Endometrial microvascular endothelial cells (primary cell): ENCODE results near the gene NPHP1. TPM values are rescaled to one million over a fixed set of nuclear protein-coding genes. Genes with fewer than 3 reads are reported as not detected.

Experiments
- in situ Hi-C: cut with HindIII; loops from 2 replicates; pipeline ENCODE4 v1.10.0; 2017; ENCODE audit warnings: low sequenced_read_pairs, low pct_unique_long_range_greater_than_20kb; ENCODE audit errors: inconsistent ontology term
- total RNA-seq: library from RNA; depleted of rRNA; stranded (reverse); fragments of >200 nt; gene quantifications from one replicate; pipeline ENCODE4 v1.2.3, GENCODE V29; 2015; ENCODE audit errors: inconsistent ontology term

Gene NPHP1
- total RNA-seq, 1 donor from 2014 or later: 1.2 TPM

GRCh38 chr2:110146183-110146944 is 58.4 kb downstream of the NPHP1 start:
- in situ Hi-C loops: no loop called here

GRCh38 chr2:110143982-110144381 is 60.8 kb downstream of the NPHP1 start:
- in situ Hi-C loops: no loop called here

GRCh38 chr2:110140401-110140800 is 64.4 kb downstream of the NPHP1 start:
- in situ Hi-C loops: no loop called here

GRCh38 chr2:110134025-110134424 is 70.8 kb downstream of the NPHP1 start:
- in situ Hi-C loops: no loop called here

GRCh38 chr2:110131166-110131565 is 73.6 kb downstream of the NPHP1 start:
- in situ Hi-C loops: no loop called here

- in situ Hi-C loops: no loop called here
Observed at GRCh38 chr2:110130757-110131156, 74.1 kb downstream of the NPHP1 start.

GRCh38 chr2:110126906-110127305 is 77.9 kb downstream of the NPHP1 start:
- in situ Hi-C loops: no loop called here

- in situ Hi-C loops: no loop called here
Observed at GRCh38 chr2:110126086-110126773, 78.6 kb downstream of the NPHP1 start.

- in situ Hi-C loops: no loop called here
Observed at GRCh38 chr2:110124939-110125691, 79.7 kb downstream of the NPHP1 start.

GRCh38 chr2:110124038-110124825 is 80.6 kb downstream of the NPHP1 start:
- in situ Hi-C loops: no loop called here

GRCh38 chr2:110121592-110121991 is 83.2 kb downstream of the NPHP1 start:
- in situ Hi-C loops: no loop called here

- in situ Hi-C loops: no loop called here
Observed at GRCh38 chr2:110121052-110121334, 83.8 kb downstream of the NPHP1 start.

GRCh38 chr2:110120171-110121051 is 84.4 kb downstream of the NPHP1 start:
- in situ Hi-C loops: no loop called here

GRCh38 chr2:110116033-110116710 is 88.6 kb downstream of the NPHP1 start:
- in situ Hi-C loops: no loop called here

- in situ Hi-C loops: no loop called here
Observed at GRCh38 chr2:110115291-110116032, 89.4 kb downstream of the NPHP1 start, which contains the start of gene MALL. Gene MALL, minus strand, starts transcription at chr2:110115822. Its CDS starts 30 bp downstream, at chr2:110115792.

- in situ Hi-C loops: no loop called here
Observed at GRCh38 chr2:110114831-110115255, 90.0 kb downstream of the NPHP1 start.

GRCh38 chr2:110113961-110114591 is 90.7 kb downstream of the NPHP1 start:
- in situ Hi-C loops: no loop called here
